Kasumi-1 (cell line): ENCODE measurements around the gene RGS6.

Source experiments
- DNase-seq, 2 experiments: peaks; one replicate each; lab custom pipeline; 2025; lab: John Stamatoyannopoulos, UW

The RGS6 gene

DNA sequence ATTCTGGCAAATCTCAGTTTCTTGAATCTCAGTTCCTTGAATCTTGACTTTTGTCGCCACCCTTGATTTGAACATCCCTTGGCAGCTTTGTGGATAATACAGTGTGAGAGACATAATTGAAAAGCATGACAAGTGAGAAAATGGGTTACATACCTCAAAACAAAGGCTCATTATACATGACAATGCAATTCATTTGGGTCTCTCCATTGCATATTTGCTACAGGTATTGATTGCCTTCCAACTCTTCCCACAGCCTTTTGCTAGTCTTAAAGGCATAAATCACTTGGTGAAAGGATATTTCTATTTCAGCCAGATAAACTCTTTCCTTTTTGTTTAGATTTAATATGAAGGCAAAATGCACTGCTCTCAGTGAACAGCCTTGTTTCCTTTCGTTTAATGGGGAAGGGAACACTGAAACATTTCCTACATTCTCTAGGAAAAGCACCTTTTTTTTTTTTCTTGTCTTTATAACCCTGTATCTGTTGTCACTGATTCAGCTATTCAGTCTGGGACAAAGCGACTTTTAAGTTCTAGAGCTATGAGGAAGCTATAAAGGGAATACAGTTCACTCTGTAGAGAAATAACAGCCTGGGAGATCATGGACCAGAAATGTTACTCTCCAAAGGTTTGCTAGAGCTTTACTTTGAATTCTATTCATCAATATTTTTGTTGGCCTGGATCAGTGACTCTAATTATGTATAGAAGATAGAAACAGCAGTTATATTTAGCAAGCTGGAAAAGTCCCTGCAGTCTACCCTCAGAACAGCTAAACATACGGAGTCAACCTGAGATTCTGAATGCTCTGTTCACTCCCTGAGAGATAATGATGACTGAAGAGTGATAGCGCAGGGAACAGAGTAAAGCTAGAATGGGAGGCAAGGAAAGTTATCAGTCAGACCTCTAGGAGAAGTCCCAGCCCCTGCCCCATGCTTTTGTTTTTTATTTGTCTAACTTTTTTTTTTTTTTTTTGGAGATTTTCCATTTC, 311.4 kb downstream of the RGS6 start:
- no peak for DNase-seq

GRCh38 chr14:72247896-72248465, 315.8 kb downstream of the RGS6 start:
- no peak for DNase-seq

GRCh38 chr14:72253503-72253902, 321.3 kb downstream of the RGS6 start:
- no peak for DNase-seq

DNA sequence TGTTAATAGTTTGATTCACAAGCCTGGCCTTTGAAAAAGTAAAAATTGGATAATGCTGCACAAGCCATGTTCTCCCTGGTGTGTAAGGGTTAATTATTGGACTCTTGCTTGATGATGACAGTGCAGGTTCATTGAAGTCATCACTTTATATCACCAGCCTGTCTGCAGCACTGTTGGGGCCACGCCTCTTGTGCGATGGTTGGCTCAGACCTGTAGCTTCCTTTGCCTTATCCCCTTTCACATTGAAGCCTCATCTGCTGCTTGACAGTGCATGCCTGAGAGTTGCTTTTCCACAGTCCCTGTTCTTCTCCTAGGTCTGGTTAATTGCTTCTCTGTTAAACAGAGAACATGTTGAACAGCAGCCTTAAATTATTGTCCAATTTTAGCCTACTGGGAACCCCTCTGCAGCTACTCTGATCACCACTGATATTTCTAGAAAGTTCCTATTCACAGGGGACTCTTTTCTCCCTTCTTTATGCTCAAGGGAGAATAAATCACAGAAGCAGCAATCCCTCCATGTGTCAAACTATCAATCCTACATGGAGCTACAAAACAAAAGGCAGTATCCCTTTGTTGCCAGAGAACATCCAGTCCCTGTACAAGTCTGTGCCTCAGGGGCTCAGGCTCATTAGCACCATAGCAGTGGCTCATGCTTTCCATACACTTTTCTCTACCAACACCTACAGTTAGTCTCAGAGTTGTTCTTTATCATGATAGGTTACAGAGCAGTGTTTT, 322.1 kb downstream of the RGS6 start:
- DNase-seq = no peak

DNA sequence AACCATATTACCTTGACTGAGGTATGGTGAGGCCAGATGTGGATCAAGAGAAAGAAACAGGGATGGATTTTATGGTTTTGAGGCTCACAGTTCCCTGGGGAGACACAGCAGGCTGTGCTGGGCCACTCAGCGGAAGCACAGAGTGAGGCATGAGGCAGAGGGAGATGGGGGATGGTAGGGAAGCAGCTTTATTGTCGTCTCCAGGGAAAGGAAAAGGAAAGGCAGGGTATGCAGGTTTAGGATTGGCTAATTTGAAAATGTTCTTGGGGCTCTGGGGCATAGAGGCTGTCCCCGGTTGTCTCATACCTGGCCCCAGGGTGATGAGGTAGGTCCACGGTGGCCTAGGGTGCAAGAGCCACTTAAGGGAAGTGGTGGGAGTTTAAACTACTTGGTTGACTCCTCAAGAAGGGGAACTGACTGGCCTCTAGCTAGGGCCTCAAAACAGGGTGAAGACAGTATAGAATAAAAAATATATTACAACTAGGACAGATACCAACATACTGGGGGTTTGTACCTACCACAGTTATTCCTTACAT, 322.8 kb downstream of the RGS6 start:
- DNase-seq = no peak

GRCh38 chr14:72256055-72256454, 323.8 kb downstream of the RGS6 start:
- DNase-seq = no peak

- no peak for DNase-seq
Observed at GRCh38 chr14:72261068-72261467, 328.8 kb downstream of the RGS6 start.

DNA sequence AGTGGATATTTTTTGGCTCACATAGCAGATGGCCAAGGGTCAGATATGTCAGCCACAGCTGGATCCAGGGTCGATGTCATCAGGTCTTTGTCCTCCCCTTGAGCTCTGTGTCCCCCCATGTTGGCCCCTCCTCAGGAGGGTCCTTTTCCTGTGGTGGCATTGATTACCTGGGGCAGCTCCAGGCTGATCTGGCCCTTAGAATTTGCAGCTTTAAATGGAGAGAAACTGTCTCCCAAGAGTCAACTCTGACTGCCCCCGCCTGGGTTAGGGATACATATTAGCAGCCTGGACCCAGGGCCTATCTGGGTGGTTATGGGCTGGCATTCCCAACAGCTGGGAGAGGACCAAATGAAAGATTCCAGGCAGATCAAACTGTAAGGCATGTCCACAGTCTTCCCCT, 330.5 kb downstream of the RGS6 start:
- DNase-seq = no peak

DNA sequence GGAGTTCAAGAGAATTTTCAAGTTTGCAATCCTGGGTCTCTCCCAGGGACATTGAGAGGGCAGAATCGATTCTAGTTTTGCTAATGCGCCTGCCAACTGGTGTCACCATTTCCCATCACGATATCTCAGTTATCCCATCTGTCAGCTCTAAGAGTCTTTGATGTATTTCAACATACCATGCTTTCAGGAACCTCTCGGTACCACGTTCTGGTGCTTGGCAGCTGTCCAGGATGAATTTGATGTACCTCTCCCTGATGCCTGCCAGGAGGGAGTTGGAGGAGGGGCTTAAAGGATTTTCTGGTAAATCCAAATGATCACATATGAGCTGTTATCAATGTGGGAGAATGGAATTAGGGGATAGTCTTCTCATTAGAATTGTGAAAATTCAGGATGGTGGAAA, 332.5 kb downstream of the RGS6 start:
- no peak for DNase-seq

DNA sequence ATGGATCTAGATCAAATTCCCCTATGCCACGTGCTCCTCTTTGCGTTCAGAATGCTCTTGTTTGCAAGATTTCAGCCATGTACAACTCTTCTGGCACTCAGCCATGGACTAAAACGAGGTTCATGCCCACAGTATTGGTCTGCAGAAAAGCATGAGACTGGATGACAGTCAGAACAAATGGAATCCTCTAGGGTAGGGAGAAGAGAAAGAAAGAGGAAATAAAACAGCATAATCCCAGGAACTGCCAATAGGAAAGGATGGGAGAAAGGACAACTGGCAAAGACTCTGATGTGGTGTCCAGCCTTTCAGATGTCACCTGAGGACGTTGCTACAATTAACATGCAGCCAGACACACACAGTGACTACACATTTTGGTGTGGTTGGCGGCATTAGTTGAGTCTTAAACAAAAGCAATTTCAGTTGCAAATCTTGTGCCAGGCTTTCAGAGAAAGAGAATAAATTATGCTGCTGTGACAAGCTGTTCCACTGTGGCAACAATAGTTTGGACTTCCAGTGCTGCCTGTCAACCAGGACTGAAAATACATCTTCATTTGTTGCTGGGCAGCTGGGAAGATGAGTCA, 338.0 kb downstream of the RGS6 start:
- no peak for DNase-seq

GRCh38 chr14:72270749-72271148, 338.5 kb downstream of the RGS6 start:
- DNase-seq = no peak

DNA sequence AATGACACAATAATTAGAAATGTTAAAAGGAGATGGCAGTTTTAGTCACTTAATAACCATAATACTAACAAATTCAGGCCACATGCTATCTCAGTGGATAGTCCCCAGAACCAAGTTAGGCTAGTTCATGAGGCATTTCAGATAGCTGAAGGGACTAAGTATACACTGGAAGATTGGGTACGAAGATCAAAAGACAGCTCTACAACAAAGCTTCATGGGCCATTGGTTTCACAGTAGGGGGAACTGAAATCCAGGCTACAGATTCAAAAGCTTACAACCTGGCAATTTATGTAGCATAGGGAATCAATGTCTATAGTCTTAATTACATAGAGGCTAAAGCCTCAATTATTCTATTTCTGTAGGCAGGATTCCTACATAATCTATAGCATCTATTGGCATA, 343.0 kb downstream of the RGS6 start:
- DNase-seq = no peak

- no peak for DNase-seq
Observed at GRCh38 chr14:72278316-72278715, 346.1 kb downstream of the RGS6 start.

DNA sequence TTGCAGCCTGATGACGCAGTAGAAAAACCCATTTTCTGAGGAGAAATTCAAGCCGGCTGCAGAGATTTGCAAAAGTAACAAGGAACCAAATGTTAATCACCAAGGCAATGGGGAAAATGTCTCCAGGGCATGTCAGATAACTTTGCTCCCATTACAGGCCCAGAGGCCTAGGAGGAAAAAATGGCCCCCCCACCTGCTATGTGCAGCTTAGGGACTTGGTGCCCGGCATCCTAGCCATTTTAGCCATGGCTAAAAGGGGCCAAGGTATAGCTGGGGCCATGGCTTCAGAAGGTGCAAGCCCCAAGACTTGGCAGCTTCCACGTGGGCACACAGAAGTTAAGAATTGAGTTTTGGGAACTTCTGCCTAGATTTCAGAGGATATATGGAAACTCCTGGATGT, 351.9 kb downstream of the RGS6 start:
- no peak for DNase-seq

- DNase-seq = no peak
Observed at GRCh38 chr14:72290241-72290640, 358.0 kb downstream of the RGS6 start.

- peak; percentile 68 to 72 for DNase-seq
Observed at GRCh38 chr14:72291908-72292688, 359.9 kb downstream of the RGS6 start.

DNA sequence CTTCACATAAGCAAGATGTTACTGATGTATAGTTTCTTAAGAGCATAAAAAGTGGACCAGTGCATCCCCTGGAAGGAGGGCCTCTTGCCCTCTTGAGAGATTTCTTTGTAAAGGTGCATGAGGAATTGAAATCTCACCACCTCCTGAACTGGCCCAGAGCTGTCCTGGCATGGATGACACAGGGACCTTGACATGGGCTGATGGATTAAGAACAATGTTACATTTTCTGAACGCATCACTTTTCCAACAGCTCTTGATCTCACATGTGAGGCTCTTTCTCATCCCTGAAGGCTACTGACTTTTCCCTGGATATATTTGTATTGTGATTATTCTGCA, 360.4 kb downstream of the RGS6 start:
- no peak for DNase-seq

GRCh38 chr14:72301352-72301751, 369.1 kb downstream of the RGS6 start:
- DNase-seq = no peak

- DNase-seq = no peak
Observed at GRCh38 chr14:72303930-72304329, 371.7 kb downstream of the RGS6 start.

DNA sequence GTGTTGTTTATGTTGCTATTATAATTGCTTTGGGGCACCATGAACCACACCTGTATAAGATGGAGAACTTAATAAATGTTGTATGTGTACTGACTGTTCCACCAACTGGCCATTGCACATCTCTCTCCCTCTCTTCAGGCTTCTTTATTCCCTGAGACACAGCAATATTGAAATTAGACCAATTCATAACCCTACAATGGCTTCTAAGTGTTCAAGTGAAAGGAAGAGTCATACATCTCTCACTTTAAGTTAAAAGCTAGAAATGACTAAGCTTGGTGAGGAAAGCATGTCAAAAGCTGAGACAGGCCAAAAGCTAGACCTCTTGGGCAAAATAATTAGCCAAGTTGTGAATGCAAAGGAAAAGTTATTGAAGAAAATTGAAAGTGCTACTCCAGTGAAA, 373.3 kb downstream of the RGS6 start:
- DNase-seq = no peak

- no peak for DNase-seq
Observed at GRCh38 chr14:72308967-72309485, 376.8 kb downstream of the RGS6 start.
